Middle frontal gyrus (tissue), 1 donor: ENCODE data around the gene MAPKBP1.

Experiments
- DNase-seq: peaks from one replicate; pipeline ENCODE4 v3.0.0-alpha.2; 2015; ENCODE audit warnings: low spot score; ENCODE audit errors: extremely low spot score

The MAPKBP1 gene

DNA sequence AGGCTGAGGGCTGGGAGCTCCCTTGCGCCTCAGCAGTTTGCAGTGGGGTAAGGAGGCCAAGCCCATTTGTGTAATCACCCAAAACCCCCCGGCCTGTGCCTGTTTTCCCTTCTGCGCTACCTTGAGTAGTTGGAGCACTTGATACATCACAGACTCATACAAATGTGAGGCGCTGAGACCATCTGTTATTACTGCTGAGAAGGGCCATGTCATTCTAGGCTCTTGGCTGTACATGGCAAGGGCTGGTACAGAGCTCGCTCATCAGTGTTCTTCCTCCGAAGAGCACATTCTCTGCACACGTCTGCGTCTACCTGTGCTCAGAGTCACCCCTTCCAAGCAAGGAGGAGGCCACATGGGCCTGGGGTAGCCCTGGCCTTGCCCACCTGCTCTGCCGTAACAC is 73.7 kb downstream of the MAPKBP1 start:
- DNase-seq, result no peak

DNA sequence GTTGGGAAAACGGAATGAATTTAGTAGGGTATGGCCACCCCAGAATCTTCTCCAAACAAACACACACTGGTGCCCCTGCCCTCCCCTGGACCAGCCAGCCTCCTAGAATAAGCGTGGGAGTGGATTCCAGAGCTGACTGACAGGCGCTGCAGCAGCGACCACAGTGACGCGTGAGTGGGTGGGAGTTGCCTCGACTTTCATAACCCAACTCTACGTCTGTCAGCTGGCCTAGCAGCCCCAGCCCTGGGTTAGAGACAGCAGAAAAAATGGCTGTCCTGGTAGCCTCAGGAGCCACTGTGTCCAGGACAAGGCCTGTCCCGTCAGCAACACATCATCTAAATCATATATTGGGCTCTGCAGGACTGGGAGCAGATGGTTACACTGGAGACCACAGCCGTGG is 74.3 kb downstream of the MAPKBP1 start:
- DNase-seq, result no peak

DNA sequence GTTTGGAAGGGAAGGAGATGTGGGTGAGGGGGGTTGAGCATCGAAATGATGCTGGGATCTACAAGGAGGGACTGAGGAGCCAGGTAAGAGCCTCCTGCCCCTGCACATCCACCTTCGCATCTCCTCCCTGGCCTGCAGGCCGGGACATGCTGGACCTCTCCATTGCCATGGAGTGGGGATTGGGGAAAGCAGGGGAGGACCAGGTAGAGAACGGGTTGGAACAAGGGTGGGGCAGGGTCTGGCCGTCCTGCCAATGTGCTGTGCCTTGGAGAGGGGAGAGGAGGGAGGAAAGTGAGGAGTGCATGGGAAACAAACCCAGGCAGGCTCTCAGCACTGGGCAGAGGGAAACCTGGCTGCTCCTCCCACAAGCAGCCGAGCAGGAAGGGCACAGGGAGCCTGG is 74.9 kb downstream of the MAPKBP1 start:
- no peak for DNase-seq

DNA sequence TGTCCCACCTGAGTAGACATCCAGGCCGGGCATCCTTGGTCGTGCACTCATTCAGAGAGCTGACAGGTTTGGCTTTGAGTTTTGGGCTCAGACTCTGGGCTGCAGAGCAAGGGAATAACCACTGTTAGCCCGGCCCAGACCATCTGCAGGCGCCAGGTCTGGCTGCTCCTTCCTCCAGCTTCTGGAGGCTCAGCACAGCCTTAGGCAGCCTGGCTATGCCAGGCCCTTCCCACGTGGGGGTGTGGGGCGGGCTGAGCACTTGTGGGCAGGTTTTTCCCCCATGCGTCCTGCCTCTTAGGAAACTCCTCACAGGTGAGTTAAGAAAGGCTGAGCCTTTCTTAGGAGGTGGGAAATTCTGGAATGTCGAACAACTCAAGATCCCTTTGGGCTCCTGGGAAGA is 75.6 kb downstream of the MAPKBP1 start:
- no peak for DNase-seq

DNA sequence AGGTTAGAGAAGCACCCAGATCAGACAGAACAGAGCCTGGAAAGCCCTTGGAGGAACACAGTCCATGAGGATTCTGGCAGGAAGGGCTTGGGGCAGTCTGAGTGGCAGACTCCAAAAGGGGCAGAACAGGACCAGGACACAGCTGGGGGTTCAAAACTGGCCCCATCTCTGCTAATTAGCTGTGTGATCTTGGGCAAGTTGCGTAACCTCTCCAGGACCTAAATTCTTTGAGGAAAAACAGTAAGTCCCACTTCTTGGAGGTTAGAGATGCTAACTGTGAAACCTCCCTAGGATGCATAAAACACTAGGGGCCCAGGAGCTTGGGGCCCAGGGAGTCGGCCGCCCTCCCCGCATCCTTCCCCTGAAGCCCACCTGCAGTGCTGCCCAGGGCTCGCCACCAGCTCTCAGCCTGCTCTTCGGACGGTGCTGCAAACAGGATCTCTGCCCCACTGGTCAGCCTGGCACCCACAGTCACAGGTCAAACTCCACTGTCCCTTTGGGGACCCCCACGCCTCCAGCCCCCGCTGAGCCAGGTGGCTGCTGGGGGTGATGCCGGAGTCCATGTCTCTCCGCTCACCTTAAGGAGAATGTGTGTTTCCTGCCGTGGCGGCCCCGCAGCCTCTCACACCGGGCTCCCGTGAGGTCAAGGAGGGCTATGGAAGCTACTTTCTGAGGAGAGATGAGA is 76.3 kb downstream of the MAPKBP1 start:
- no peak for DNase-seq

DNA sequence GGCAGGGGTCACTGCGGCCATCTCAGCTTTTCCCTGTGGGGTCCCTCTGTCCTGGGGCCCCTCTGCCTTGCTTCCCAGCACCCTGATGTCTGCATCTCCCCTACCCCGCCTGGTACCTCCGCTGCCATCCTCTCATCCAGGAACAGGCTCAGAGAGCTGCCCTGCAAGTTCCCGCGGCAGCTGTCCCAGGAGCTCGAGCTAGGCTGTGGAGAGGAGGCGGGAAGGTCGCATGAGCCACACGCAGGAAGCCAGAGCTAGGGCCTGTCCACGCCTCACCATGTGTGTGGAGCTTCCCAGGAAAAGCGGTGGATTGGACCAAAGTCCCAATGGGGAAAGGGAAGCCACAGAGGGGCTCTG is 76.9 kb downstream of the MAPKBP1 start:
- no peak for DNase-seq

DNA sequence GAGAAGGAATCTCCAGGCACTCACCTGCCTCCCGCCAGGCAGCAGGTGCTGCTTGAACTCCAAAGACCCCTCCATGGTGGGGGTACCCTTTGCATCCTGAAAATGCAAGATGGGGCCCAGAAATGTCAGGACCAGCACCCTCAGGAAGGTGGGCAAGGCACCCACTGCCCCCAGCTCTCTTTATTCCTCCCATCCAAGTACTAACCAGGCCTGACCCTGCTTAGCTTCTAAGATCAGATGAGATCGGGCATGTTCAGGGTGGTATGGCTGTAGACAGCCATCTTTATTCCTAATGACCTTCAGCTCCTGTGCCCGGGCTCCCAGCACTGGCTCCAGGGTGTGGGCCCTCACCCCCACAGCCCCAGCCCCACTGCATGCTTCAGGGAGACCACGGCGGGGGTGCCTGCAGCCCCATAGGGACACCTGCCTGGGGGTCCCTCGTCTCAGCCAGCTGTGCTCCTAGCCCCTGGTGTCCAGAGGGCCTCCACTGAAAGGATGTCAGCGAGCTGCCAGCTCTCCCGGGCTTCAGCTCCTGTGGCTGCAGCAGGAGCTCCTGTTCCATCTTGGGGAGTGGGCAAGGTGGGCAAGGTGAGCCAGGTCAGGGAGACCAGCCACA is 77.6 kb downstream of the MAPKBP1 start:
- DNase-seq, result no peak

DNA sequence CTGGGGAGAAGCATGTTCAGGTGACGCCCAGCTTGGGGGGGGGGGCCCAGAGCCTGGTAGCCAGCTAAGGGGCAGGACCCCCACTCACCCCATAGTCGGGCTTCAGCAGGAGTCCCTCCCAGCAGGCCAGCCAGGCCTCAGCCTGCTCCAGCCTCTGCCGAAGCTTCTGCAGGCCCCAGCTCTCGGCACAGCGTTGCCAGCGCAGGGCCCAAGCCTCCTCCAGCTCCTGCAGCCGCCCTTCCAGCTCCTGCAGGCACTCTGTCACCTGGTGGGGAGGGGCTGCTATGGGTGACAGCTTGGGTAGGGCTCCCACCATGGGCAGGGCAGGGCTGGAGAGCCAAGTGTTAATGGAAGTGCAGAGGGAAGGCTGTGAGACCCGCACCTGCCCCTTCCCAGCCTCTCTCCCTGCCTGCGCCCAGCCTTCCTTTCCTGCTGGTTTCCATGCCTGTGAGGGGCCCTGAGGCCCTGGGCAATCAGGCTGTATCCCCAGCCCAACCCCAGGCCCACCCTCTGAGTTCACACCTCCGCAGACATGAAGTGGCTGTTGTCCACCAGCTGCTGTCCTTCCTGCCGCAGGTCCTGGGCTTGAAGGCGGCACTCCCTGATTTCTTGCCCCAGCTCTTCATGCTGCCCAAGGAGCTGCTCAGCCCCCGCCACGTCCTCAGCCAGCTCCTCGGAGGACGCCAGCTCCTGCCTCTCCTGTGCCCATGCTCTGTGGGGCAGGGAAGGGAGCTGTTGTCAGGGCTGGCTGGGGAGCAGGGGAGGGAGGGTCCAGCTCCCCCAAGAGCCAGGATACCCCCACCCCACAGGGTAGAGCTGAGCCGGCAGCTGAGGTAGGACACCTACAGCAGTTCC is 78.7 kb downstream of the MAPKBP1 start:
- no peak for DNase-seq

DNA sequence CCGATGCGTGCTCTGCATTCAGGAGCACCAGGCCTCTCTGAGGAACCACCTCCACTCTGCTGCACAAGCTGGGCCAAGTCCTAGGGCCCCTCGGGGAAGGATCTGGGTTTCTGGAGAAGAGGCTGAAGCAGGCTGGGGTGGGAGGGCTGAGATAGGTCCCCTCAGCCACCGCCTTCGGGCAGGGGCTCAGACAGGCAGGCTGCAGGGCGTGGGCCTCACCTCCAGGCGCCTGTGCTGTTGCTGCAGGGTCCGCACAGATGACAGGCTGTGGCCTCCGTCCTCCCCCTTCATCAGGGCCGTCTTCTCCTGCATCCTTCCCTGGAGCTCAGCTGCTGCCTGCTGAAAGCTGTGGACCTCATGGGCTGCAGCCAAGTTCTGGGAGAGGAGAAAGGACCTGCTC is 79.5 kb downstream of the MAPKBP1 start:
- no peak for DNase-seq

DNA sequence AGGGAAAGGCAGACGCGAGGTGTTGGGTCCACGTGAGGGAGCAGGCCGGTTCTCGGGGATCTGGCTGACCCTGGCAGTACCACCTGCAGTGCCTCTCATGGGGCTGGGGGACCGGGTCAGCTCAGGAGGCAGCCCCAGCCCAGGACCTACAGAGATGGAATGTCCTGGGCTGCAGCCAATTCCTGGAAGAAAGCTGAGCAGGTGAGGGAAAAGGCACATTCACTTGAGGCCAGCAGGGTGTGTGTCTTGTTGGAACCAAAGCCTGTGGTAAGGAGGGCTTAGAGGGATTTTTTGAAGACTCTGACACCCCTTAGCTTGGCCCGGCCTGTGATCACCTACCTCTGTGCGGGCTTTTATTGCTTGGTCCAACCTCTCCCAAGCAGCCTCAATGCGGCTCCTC is 80.2 kb downstream of the MAPKBP1 start:
- no peak for DNase-seq

DNA sequence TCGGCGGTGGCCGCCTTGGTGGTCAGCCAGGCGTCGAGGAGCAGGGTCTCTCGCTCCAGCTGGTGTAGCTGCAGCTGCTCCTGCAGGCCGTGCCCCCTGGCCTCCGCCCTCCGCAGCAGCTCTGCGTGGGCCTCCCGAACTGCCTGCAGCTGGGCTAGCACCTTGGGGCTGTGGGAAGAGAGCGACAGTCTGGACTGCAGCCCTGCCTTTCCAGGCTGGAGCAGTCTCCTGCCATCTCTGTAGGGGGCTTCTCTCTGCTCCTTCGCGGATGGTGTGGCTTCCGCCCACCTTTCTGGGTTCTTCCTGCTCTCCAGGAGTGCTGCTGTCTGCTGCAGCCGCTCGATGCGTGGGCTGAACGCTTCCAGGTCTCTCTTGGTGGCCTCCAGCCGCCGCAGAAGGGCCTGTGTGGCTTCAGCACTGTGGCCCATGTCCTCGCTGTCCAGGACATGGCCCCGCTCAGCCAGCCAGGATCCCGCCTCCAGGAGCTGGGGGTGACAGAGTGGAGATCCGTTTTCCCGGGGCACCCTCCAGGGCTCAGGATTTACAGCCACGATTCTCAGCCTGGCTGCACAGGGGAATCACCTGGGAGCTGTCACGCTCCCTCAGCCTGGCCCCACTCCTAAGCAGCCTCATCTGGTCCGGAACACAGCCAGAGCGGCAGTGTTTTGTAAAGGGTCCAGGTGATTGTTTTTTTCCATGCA is 81.1 kb downstream of the MAPKBP1 start:
- DNase-seq, result no peak

DNA sequence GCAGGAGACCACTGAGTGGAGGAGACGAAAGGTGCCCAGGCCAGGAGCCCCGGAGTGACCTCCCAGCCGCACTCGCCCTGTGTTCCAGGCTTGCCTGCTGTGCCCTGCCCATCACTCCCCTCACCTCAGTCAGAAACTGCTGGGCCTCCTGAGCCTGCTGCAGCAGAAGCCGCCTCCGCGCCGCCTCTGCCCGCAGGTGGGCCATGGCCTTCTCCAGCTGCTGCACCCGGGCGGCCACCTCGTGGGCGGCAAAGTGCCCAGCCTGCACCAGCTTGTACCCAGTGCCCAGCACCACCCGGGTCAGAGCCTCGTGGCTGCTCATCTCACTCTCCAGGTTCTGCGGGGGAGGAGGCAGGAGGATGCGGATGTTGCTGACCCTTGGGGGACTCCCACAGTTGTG is 82.0 kb downstream of the MAPKBP1 start:
- no peak for DNase-seq

DNA sequence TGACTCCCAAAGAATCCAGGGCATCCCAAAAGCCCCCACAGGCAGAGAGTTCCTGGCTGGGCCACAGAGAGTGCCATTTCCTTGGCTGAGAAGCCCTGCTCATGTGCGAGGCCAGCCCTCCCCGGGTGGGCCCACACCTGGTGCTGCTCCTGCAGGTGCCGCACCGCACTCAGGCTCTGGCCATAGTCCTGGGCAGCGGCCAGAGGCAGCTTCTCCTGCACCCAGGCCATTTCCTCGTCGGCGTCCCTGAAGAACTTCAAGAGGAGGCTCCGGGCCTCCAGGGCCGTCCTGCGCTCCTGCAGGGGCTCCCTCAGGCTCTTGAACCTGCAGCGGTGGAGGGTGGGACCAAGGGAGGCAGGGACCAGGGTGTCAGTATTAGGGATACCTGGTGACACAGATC is 82.4 kb downstream of the MAPKBP1 start:
- DNase-seq, result no peak

DNA sequence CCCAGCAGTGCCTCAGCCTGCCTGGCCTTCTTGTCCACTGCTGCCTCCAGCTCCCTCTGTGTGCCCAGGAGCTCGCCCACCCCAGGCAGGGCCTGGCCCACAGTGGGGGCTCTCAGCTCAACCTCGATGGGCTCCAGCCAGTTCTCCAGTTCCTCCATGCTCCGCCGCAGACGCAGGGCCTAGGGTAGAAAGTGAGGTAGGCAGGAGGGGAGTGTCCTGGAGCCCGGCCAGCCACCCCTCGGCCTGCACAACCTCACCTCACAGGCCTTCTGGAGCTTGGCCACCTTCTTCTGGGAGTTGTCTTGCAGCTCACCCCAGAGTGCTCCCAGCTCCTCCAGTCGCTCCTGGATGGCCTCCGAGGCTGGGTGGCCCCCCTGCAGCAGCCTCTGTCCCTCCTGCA is 83.0 kb downstream of the MAPKBP1 start:
- DNase-seq, result no peak

DNA sequence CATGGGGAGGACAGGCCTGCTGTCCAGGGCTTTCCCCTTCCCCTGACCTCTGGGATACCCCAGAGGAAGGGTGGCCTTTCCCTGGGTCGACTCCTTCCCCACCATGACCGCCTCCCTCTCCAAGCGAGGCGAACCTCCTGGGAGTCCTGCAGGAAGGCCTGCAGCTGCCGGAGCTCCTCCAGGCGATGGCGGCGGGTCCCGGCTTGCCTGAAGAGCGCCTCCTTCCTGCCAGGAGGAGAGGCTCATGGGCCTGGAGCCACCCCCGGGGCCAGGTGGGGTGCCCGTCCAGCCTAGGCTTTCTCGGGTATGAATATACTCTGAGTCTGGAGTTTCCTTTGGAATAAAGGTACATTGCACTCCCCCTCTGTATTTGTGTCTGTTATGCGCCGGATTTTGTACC is 84.5 kb downstream of the MAPKBP1 start:
- no peak for DNase-seq

DNA sequence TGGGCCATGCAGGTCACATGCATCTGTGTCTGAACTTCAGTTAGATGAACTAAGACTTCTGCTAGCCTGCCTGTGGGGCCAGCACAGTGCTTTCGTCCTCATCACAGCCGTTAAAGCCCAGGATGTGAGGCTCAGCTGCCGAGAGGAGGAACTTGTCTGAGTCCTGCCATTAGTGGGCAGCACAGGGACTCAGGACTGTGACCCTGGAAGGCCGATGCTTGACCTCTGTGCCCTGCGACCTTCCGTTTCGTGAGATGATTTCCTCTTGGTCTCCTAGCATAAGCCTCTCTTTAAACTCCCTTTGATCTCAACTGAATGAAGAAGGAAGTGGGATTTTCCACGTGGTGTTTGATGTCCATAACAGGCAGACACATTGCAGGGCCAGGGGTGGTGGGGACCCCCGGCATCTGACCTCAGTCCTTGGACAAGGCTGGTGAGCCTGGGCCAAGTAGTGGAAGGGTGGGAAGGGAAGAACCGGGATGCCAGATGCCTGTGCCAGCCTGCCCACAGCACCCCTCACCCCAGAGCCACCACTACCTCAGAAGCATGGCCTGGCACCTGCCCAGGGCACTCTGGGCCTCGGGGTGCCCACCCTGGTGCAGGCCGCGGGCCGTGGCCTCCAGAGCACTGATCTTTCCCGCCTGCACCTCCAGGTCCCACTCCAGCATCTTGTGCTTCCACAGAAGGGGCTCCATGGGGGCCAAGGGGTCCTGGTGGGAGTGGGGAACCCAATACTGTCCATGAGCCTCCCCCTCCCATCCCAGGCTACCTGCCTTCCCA is 86.0 kb downstream of the MAPKBP1 start:
- DNase-seq, result no peak

DNA sequence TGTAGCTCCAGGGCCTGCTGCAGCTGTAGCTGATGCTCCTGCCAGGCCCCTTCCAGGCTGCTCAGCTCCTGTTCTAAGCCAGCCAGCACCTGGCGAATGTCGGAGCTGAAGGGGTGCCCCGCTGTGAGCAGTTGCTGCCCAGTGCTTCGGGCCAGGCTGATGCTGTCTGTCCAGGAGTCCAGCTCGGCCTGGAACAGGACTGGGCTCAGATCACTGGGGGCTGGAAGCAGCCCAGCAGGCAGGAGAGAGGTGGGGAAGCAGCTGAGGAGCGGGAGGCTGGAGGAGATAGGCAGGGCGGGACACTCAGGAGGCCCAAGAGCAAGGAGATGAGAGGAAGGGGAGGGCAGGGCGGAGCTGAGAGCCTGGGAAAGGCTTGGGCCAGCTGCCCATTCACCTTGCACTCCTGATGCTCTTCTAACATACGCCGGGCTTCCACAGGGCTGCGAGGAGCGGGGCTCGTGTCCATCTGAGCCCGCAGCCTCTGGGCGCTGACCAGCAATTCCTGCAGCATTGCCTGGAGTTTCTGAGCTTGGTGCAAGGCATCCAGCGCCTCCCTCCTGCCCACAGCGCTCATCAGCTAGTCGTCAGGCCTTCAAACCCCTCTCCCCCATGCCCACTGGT is 87.6 kb downstream of the MAPKBP1 start:
- DNase-seq, result no peak

DNA sequence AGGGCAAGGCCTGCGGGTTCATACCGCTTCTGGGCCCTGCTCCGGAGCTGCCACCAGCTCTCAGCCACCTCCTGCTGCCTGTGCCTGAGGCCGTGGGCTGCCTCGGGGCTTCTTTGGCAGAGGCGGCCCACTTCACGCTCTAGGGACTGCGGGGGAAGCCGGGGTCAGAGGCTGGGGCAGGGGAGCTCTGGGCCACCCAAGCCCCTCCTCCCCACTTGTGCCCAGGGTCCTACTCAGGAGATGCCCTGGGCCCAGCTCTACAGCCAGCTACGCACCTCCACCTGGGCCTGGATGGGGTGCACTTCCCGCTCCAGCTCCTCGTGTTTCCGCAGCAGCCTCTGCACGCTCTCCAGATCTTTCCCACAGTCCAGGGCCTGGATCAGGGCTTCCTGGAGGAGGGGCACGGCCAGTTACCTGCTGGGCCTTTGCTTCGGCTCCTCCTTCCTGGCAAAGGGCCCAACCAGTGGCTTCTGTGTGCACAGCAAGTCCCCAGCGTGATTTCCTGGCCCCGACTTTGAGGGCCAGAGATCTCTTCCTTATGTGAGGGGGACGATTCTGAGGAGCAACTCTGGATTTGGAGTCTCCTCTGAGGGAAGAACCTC is 88.3 kb downstream of the MAPKBP1 start:
- no peak for DNase-seq

DNA sequence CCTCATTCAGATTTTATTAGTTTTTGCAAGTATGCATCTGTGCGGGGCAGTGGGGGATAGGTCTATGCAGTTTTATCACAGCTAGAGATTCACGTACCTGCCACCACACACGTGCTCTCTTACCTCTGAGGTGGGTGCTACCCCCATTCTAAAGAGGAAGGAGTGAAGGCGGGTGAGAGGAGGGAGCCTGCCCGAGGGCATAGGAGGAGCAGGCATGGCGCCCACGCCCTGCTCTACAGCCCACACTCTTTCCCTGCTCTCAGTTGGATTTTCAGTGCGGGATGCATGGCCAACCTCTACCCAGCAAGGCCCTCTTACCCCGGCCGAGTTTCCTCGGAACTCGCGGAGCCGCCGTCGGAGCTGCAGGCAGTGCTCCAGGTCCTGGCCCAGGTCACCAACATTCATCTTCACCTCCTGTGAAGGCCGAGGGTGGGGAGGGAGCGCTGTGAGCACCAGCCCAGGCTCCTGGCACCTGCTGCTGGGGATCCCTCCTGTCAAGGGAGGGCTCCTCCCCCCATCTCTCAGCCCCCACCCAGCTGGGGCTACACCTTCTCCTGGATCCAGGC is 91.3 kb downstream of the MAPKBP1 start:
- no peak for DNase-seq

DNA sequence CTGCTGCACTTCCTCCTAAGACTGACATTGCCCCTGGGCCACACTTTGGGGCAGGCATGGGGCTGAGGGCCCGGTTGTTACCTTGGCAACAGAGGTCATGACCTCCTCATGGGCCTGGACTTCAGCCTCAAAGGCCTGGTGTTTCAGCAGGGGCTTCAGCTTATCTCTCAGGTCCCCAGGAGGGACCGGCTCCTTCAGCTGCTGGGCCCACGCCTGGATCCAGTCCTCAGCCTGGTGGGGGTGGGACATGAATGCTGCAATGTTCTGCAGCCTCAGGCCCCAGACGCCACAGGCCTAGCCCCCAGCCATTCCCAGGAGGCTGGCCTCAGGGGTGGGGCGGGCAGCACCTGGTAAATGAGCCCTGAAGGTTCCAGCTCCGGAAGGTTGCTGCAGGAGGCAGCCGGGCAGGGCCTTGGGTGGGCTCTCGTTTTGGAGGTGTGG is 92.0 kb downstream of the MAPKBP1 start:
- no peak for DNase-seq
